Limb (tissue), 2 donors: ENCODE results near the gene RBM47.
A peak's percentile ranks its signal among the peaks of the same experiment; 100 is the strongest.

Experiments used
- DNase-seq, 2 donors: peaks; one replicate each; pipeline ENCODE4 v3.0.0-alpha.2; 2016; ENCODE audit errors: extremely low spot score in 2 of 2

RBM47 gene

GRCh38 chr4:40592034-40592433, 37.6 kb downstream of the RBM47 start:
- no peak for DNase-seq

GRCh38 chr4:40587826-40588225, 41.8 kb downstream of the RBM47 start:
- no peak for DNase-seq

GRCh38 chr4:40587351-40587750, 42.3 kb downstream of the RBM47 start:
- no peak for DNase-seq

- no peak for DNase-seq
Observed at GRCh38 chr4:40586729-40587128, 42.9 kb downstream of the RBM47 start.

- DNase-seq: no peak
Observed at GRCh38 chr4:40586034-40586433, 43.6 kb downstream of the RBM47 start.

GRCh38 chr4:40585201-40585799, 44.4 kb downstream of the RBM47 start:
- no peak for DNase-seq

GRCh38 chr4:40584517-40585141, 45.0 kb downstream of the RBM47 start:
- no peak for DNase-seq

GRCh38 chr4:40583850-40584439, 45.7 kb downstream of the RBM47 start:
- no peak for DNase-seq

GRCh38 chr4:40582413-40582812, 47.3 kb downstream of the RBM47 start:
- no peak for DNase-seq

- DNase-seq: no peak
Observed at GRCh38 chr4:40581254-40582140, 48.2 kb downstream of the RBM47 start.

GRCh38 chr4:40579983-40580382, 49.7 kb downstream of the RBM47 start:
- no peak for DNase-seq

- DNase-seq: no peak
Observed at GRCh38 chr4:40577588-40578253, 51.9 kb downstream of the RBM47 start.

- peak in 1 of 2 donors; percentile 43 for DNase-seq
Observed at GRCh38 chr4:40576651-40577480, 52.8 kb downstream of the RBM47 start.

- DNase-seq: no peak
Observed at GRCh38 chr4:40575846-40576245, 53.8 kb downstream of the RBM47 start.

GRCh38 chr4:40573593-40574311, 55.9 kb downstream of the RBM47 start:
- DNase-seq: no peak

GRCh38 chr4:40572692-40573310, 56.9 kb downstream of the RBM47 start:
- no peak for DNase-seq

- DNase-seq: no peak
Observed at GRCh38 chr4:40571208-40571607, 58.5 kb downstream of the RBM47 start.

GRCh38 chr4:40570348-40571077, 59.2 kb downstream of the RBM47 start:
- no peak for DNase-seq
